B cell (primary cell): Measurements from ENCODE around the gene MPZL1. TPM values are rescaled to one million over a fixed set of nuclear protein-coding genes. Genes with fewer than 3 reads are reported as not detected.

Experiments used
- ATAC-seq: fragments of 200-7000 bp; cut with Tn5 transposase; one replicate; pipeline ENCODE4 v1.10.0; 2021; ENCODE audit warnings: low read depth, mild to moderate bottlenecking, moderate number of reproducible peaks, moderate library complexity
- CTCF ChIA-PET: fragments of 350-600 bp; sonication (Branson Sonifier 250); formaldehyde crosslinking; loops from one replicate; lab custom pipeline; 2021; ENCODE audit warnings: antibody characterized with exemption, inconsistent platforms; lab: Charles Lee
- POLR2A ChIA-PET: fragments of 350-600 bp; sonication (Branson Sonifier 250); formaldehyde crosslinking; loops from one replicate; lab custom pipeline; 2021; ENCODE audit warnings: antibody characterized with exemption; lab: Charles Lee
- DNase-seq: peaks from one replicate; pipeline ENCODE4 v3.0.0; 2013
- H2AFZ ChIP-seq: 2 replicates; pipeline ENCODE4 v1.6.1; 2012; ENCODE audit warnings: mild to moderate bottlenecking, low read depth, low read length; ENCODE audit not compliant: insufficient read depth, poor library complexity, severe bottlenecking
- H3K27ac ChIP-seq, 2 donors: 1 replicate in 1 of 2; 2 replicates in 1 of 2; pipeline ENCODE4 v1.5.1; 2012 to 2013; ENCODE audit warnings: low read length in 2 of 2, mild to moderate bottlenecking in 2 of 2, moderate library complexity in 1 of 2
- H3K27me3 ChIP-seq, 4 experiments: fragments of 200-600 bp in 1 of 4; sonication (generic) in 1 of 4; replicated peaks in 1 of 4; 1 replicate in 2 of 4; 2 replicates in 2 of 4; pipeline versions ENCODE4 v1.6.1 to v1.7.0; 2013 to 2016; ENCODE audit warnings: low read length in 3 of 4, mild to moderate bottlenecking in 2 of 4, mixed read lengths in 1 of 4, moderate library complexity in 1 of 4; ENCODE audit not compliant: insufficient read depth in 4 of 4, control insufficient read depth in 3 of 4; ENCODE audit errors: control extremely low read depth in 1 of 4
- H3K36me3 ChIP-seq, 2 experiments: replicated peaks in 1 of 2; 1 replicate in 1 of 2; 2 replicates in 1 of 2; pipeline versions ENCODE4 v1.6.1 to v1.7.1; 2013; ENCODE audit warnings: low read length in 1 of 2; ENCODE audit not compliant: insufficient read depth in 2 of 2, control insufficient read depth in 1 of 2; ENCODE audit errors: control extremely low read depth in 1 of 2, extremely low read depth in 1 of 2
- H3K4me1 ChIP-seq, 2 donors: fragments of 200-600 bp in 1 of 2; sonication (generic) in 1 of 2; 1 replicate in 1 of 2; 2 replicates in 1 of 2; pipeline versions ENCODE4 v1.5.1 to v1.6.1; 2013 to 2017; ENCODE audit warnings: low read length in 2 of 2; ENCODE audit not compliant: control insufficient read depth in 2 of 2, insufficient read depth in 2 of 2
- H3K4me2 ChIP-seq: replicated peaks from 2 replicates; pipeline ENCODE3; 2012; ENCODE audit warnings: mild to moderate bottlenecking, low read depth, low read length; ENCODE audit not compliant: poor library complexity, severe bottlenecking
- H3K4me3 ChIP-seq, 5 experiments: fragments of 200-600 bp in 1 of 5; sonication (generic) in 1 of 5; 1 replicate in 3 of 5; 2 replicates in 2 of 5; pipeline versions ENCODE4 v1.5.1 to v1.7.0; 2011 to 2016; ENCODE audit warnings: low read length in 4 of 5, mild to moderate bottlenecking in 4 of 5, low read depth in 2 of 5, control low read depth in 1 of 5, moderate library complexity in 1 of 5; ENCODE audit not compliant: insufficient read depth in 1 of 5; ENCODE audit errors: control extremely low read depth in 1 of 5, extremely low read depth in 1 of 5
- H3K79me2 ChIP-seq: fragments of 200-600 bp; sonication (generic); one replicate; pipeline ENCODE4 v1.6.0; 2016; ENCODE audit warnings: low read length; ENCODE audit not compliant: control insufficient read depth, insufficient read depth
- H3K9ac ChIP-seq: fragments of 200-600 bp; sonication (generic); 2 replicates; pipeline ENCODE4 v1.6.1; 2017; ENCODE audit warnings: mild to moderate bottlenecking, low read length, moderate library complexity
- H3K9me3 ChIP-seq, 3 donors: one replicate each; pipeline versions ENCODE4 v1.6.1 to v1.7.1; 2013; ENCODE audit warnings: low read length in 2 of 3; ENCODE audit not compliant: control insufficient read depth in 2 of 3, insufficient read depth in 1 of 3; ENCODE audit errors: control extremely low read depth in 1 of 3
- H4K20me1 ChIP-seq: 2 replicates; pipeline ENCODE4 v1.6.0; 2012; ENCODE audit warnings: mild to moderate bottlenecking, low read length; ENCODE audit not compliant: insufficient read depth, control insufficient read depth, poor library complexity, severe bottlenecking
- H3K27ac Mint-ChIP-seq: one replicate; pipeline ENCODE4 v1.8.0; 2021; ENCODE audit warnings: mixed read lengths
- H3K27me3 Mint-ChIP-seq: one replicate; pipeline ENCODE4 v1.8.0; 2021; ENCODE audit warnings: mixed read lengths
- H3K4me1 Mint-ChIP-seq: one replicate; pipeline ENCODE4 v1.8.0; 2021; ENCODE audit warnings: mixed read lengths
- H3K4me3 Mint-ChIP-seq: one replicate; pipeline ENCODE4 v1.8.0; 2021; ENCODE audit warnings: mixed read lengths
- H3K9me3 Mint-ChIP-seq: one replicate; pipeline ENCODE4 v1.8.0; 2022; ENCODE audit warnings: mixed read lengths; ENCODE audit not compliant: insufficient read depth
- CTCF ChIP-seq: fragments of 200-600 bp; IDR thresholded peaks from one replicate; pipeline ENCODE4 v1.8.0; 2022; ENCODE audit warnings: antibody characterized with exemption, mild to moderate bottlenecking
- EZH2 ChIP-seq: IDR thresholded peaks from 2 replicates; pipeline ENCODE4 v1.6.1; 2012; ENCODE audit warnings: borderline replicate concordance, low read depth, mild to moderate bottlenecking, moderate library complexity, low read length; ENCODE audit not compliant: insufficient read depth, poor library complexity, severe bottlenecking
- WGBS: methylation state at CpG from one replicate; pipeline ENCODE4 v1.1.5; 2013; ENCODE audit warnings: missing lambda C conversion rate; ENCODE audit not compliant: insufficient coverage; 5-methylcytosine and 5-hydroxymethylcytosine counted together
- intact Hi-C: fragments of 100-400 bp; cut with micrococcal nuclease; formaldehyde crosslinking; loops from one replicate; pipeline ENCODE4 v1.10.0; 2022
- polyA plus RNA-seq: library from polyadenylated mRNA; depleted of rRNA; stranded (reverse); fragments of >200 nt; gene quantifications from 2 replicates; pipeline ENCODE4 v1.2.3, GENCODE V29; 2012
- total RNA-seq, 2 donors: library from RNA; stranded (reverse); fragments of 120-200 nt in 1 of 2; gene quantifications; 1 replicate in 1 of 2; 2 replicates in 1 of 2; pipeline versions ENCODE4 v1.2.3 to v1.2.4, GENCODE V29; 2013 to 2022

The MPZL1 gene
- total and polyA plus RNA-seq, 2 donors (not counting 1 experiment from before 2014, with no cell fraction given) = 15.4 to 27.7 TPM

- no peaks in the 10 kb centered on the region for H3K36me3 ChIP-seq
- Mint-ChIP-seq H3K27me3 (peaks cover 19% of the 10 kb centered on the region), H3K9me3 (no peaks in the 10 kb centered on the region), H3K27ac (no peak overlapping the region), H3K4me1 (no peaks in the 10 kb centered on the region), H3K4me3 (no peak overlapping the region)
- no peak overlapping the region for H3K4me3 ChIP-seq
- no peaks in the 10 kb centered on the region for H4K20me1 ChIP-seq
- H3K27me3 ChIP-seq = no peaks in the 10 kb centered on the region
- intact Hi-C loops = no loop called here
- H2AFZ ChIP-seq = no peak overlapping the region
- ATAC-seq (no peak), DNase-seq (no peak)
- no peaks in the 10 kb centered on the region for H3K4me1 ChIP-seq
- WGBS = no CpG with 5 or more reads among the region's 2 CpGs
- H3K9ac ChIP-seq = no peak overlapping the region
- H3K79me2 ChIP-seq = no peaks in the 10 kb centered on the region
- no peaks in the 10 kb centered on the region for H3K9me3 ChIP-seq
- POLR2A ChIA-PET = no interaction called here
- TF ChIP-seq EZH2 = no peak
- TF ChIP-seq CTCF = no peak
- H3K27ac ChIP-seq = no peak overlapping the region
- CTCF ChIA-PET = no interaction called here
- H3K4me2 ChIP-seq = no peak overlapping the region
Observed at GRCh38 chr1:167839009-167839408, 117.2 kb downstream of the MPZL1 start.

Other genes starting within 250 kb of the MPZL1 start
- 2.5 and 5.2 TPM in 2 replicates for gene CD247, start 203.5 kb upstream of the MPZL1 start, total RNA-seq
- gene CD247, start 203.5 kb upstream of the MPZL1 start, polyA plus RNA-seq = 8.7 and 10.8 TPM in 2 replicates
- 8.1 and 8.4 TPM in 2 replicates for gene CREG1, start 168.2 kb upstream of the MPZL1 start, total RNA-seq
- gene CREG1, start 168.2 kb upstream of the MPZL1 start, polyA plus RNA-seq = 4.5 and 7.5 TPM in 2 replicates
- 525 and 531 TPM in 2 replicates for gene RCSD1, start 91.8 kb upstream of the MPZL1 start, total RNA-seq
- 129 and 169 TPM in 2 replicates for gene RCSD1, start 91.8 kb upstream of the MPZL1 start, polyA plus RNA-seq
- 0.12 and 0.15 TPM in 2 replicates for gene ADCY10, start 192.2 kb downstream of the MPZL1 start, total RNA-seq
- gene ADCY10, start 192.2 kb downstream of the MPZL1 start, polyA plus RNA-seq = not detected in 2 replicates
- gene DCAF6, start 214.7 kb downstream of the MPZL1 start, total RNA-seq = 40.0 and 40.4 TPM in 2 replicates
- gene DCAF6, start 214.7 kb downstream of the MPZL1 start, polyA plus RNA-seq = 17.5 and 23.0 TPM in 2 replicates
- gene MPC2, start 215.1 kb downstream of the MPZL1 start, total RNA-seq = 17.5 and 24.4 TPM in 2 replicates
- gene MPC2, start 215.1 kb downstream of the MPZL1 start, polyA plus RNA-seq = 16.4 and 23.2 TPM in 2 replicates